ENCODE results near the gene ARHGAP44. TPM values are rescaled to one million over a fixed set of nuclear protein-coding genes. Genes with fewer than 3 reads are reported as not detected.

The ARHGAP44 gene
- total RNA-seq, 2 experiments from 2014 or later, result 13.7 to 19.9 TPM

- Histone ChIP-seq H3K27ac (ENCODE audit: low read depth, low read length, poor library complexity, severe bottlenecking) (no peak overlapping the region), H3K4me2 (ENCODE audit: low read length) (no peak overlapping the region), H3K36me3 (ENCODE audit: insufficient read depth, low read length) (peaks cover 4% of the 10 kb centered on the region; the same call in 1 of the 2 replicates), H3K4me1 (ENCODE audit: insufficient read depth, low read length, poor library complexity, severe bottlenecking) (no peaks in the 10 kb centered on the region), H3K4me3 (ENCODE audit: low read depth, low read length, poor library complexity, severe bottlenecking) (no peak overlapping the region), H3K79me2 (ENCODE audit: insufficient read depth, low read depth, low read length) (no peaks in the 10 kb centered on the region), H3K9me2 (ENCODE audit: insufficient read depth, low read length) (no peaks in the 10 kb centered on the region), H4K20me1 (ENCODE audit: insufficient read depth, low read length) (no peaks in the 10 kb centered on the region), H2AFZ (ENCODE audit: low read length) (no peak overlapping the region), H3K9me3 (ENCODE audit: low read length) (no peaks in the 10 kb centered on the region)
- intact Hi-C loops (cut with micrococcal nuclease; ENCODE audit: unreplicated experiment), result no loop called here
- BruUV-seq (replicated peaks), result no TSS peak
- TF ChIP-seq, protein P1, sequence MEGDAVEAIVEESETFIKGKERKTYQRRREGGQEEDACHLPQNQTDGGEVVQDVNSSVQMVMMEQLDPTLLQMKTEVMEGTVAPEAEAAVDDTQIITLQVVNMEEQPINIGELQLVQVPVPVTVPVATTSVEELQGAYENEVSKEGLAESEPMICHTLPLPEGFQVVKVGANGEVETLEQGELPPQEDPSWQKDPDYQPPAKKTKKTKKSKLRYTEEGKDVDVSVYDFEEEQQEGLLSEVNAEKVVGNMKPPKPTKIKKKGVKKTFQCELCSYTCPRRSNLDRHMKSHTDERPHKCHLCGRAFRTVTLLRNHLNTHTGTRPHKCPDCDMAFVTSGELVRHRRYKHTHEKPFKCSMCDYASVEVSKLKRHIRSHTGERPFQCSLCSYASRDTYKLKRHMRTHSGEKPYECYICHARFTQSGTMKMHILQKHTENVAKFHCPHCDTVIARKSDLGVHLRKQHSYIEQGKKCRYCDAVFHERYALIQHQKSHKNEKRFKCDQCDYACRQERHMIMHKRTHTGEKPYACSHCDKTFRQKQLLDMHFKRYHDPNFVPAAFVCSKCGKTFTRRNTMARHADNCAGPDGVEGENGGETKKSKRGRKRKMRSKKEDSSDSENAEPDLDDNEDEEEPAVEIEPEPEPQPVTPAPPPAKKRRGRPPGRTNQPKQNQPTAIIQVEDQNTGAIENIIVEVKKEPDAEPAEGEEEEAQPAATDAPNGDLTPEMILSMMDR (conservative IDR thresholded peaks at IDR 0.05; ENCODE audit: low read length), result no peak
- TF ChIP-seq EZH2phosphoT487 (IDR thresholded peaks at IDR 0.05; ENCODE audit: borderline replicate concordance, low read depth, low read length), result no peak
- DNase-seq (ENCODE audit: low spot score), result no peak
- CTCF ChIA-PET (ENCODE audit: unreplicated experiment), result no interaction called here
- POLR2A ChIA-PET, result no interaction called here
Measured at GRCh38 chr17:12899604-12900003, 110.3 kb downstream of the ARHGAP44 start.

DNA sequence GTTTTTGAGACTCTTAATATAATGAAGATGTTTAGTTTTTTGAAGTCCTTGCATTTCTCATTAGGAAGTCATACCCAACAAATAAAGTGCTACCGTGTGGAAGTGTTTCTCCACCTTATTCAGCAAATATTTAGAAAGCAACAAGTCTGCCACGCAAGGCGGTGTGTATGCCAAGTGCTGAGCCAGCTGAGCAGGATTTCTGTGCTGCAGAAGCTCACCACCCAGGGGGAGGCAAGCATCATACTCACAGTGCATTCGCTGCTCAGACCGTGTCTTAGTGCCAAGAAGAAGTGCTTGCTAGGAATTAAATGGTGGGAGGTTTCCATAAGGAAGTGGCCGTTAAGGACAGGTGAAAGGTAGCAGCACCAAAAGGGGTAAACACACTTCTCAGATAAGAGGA lies 111.2 kb downstream of the ARHGAP44 start:
- no TSS peak for BruUV-seq (replicated peaks)
- H3K79me2 ChIP-seq (ENCODE audit: insufficient read depth, low read depth, low read length), result no peaks in the 10 kb centered on the region
- no peaks in the 10 kb centered on the region for H3K4me1 ChIP-seq (ENCODE audit: insufficient read depth, low read length, poor library complexity, severe bottlenecking)
- H2AFZ ChIP-seq (ENCODE audit: low read length), result no peak overlapping the region
- no peak overlapping the region for H3K27ac ChIP-seq (ENCODE audit: low read depth, low read length, poor library complexity, severe bottlenecking)
- H3K4me2 ChIP-seq (ENCODE audit: low read length), result no peak overlapping the region
- peaks cover 4% of the 10 kb centered on the region; the same call in 1 of the 2 replicates for H3K36me3 ChIP-seq (ENCODE audit: insufficient read depth, low read length)
- intact Hi-C loops (cut with micrococcal nuclease; ENCODE audit: unreplicated experiment), result no loop called here
- H4K20me1 ChIP-seq (ENCODE audit: insufficient read depth, low read length), result no peaks in the 10 kb centered on the region
- no peak for DNase-seq (ENCODE audit: low spot score)
- no peaks in the 10 kb centered on the region for H3K9me2 ChIP-seq (ENCODE audit: insufficient read depth, low read length)
- POLR2A ChIA-PET, result no interaction called here
- H3K9me3 ChIP-seq (ENCODE audit: low read length), result no peaks in the 10 kb centered on the region
- CTCF ChIA-PET (ENCODE audit: unreplicated experiment), result no interaction called here
- H3K4me3 ChIP-seq (ENCODE audit: low read depth, low read length, poor library complexity, severe bottlenecking), result no peak overlapping the region
- no peak for TF ChIP-seq EZH2phosphoT487 (IDR thresholded peaks at IDR 0.05; ENCODE audit: borderline replicate concordance, low read depth, low read length)
- TF ChIP-seq, protein P1 (conservative IDR thresholded peaks at IDR 0.05; ENCODE audit: low read length), result no peak

DNA sequence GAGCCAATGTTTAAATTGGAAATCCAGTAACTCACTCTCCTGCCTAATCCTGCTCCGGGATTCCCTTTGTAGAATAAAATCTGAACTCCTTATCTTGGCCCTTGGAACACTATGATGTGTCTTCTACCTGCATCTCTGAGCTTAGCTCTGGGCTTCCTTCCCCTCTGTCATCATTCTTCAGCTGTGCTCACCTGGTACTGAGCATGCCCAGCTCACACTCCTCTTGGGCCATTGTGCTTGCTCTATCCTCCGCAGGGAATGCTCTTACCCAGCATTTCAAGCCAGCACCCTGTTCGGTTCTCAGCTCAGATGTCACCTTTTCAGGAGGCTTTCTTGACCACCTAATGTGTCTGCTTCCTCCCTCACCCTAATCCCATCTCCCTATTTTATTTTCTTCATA lies 112.7 kb downstream of the ARHGAP44 start:
- H3K27ac ChIP-seq (ENCODE audit: low read depth, low read length, poor library complexity, severe bottlenecking), result no peak overlapping the region
- ChIA-PET POLR2A (interaction anchor here (1.4 kb wide), 1 partner anchor 19 kb away, joined by 3 read pairs; no protein-coding TSS in a partner anchor), CTCF (ENCODE audit: unreplicated experiment) (no interaction called here)
- no peaks in the 10 kb centered on the region for H3K9me2 ChIP-seq (ENCODE audit: insufficient read depth, low read length)
- no peaks in the 10 kb centered on the region for H4K20me1 ChIP-seq (ENCODE audit: insufficient read depth, low read length)
- no peak overlapping the region for H2AFZ ChIP-seq (ENCODE audit: low read length)
- no peaks in the 10 kb centered on the region for H3K9me3 ChIP-seq (ENCODE audit: low read length)
- H3K79me2 ChIP-seq (ENCODE audit: insufficient read depth, low read depth, low read length), result no peaks in the 10 kb centered on the region
- no peak for DNase-seq (ENCODE audit: low spot score)
- no peak overlapping the region for H3K4me3 ChIP-seq (ENCODE audit: low read depth, low read length, poor library complexity, severe bottlenecking)
- no TSS peak for BruUV-seq (replicated peaks)
- no peaks in the 10 kb centered on the region for H3K4me1 ChIP-seq (ENCODE audit: insufficient read depth, low read length, poor library complexity, severe bottlenecking)
- no peak for TF ChIP-seq EZH2phosphoT487 (IDR thresholded peaks at IDR 0.05; ENCODE audit: borderline replicate concordance, low read depth, low read length)
- TF ChIP-seq, protein P1 (conservative IDR thresholded peaks at IDR 0.05; ENCODE audit: low read length), result no peak
- H3K4me2 ChIP-seq (ENCODE audit: low read length), result no peak overlapping the region
- intact Hi-C loops (cut with micrococcal nuclease; ENCODE audit: unreplicated experiment), result no loop called here
- H3K36me3 ChIP-seq (ENCODE audit: insufficient read depth, low read length), result peaks cover 11% of the 10 kb centered on the region

All from OCI-LY7 (cell line).